GM12878 (cell line): ENCODE data around the gene GRHL1. TPM values are rescaled to one million over a fixed set of nuclear protein-coding genes. Genes with fewer than 3 reads are reported as not detected.

Experiments
- ATAC-seq: fragments of 200-7000 bp; cut with Tn5 transposase; 3 replicates; pipeline ENCODE4 v1.9.1; 2020; ENCODE audit warnings: mild to moderate bottlenecking, moderate library complexity
- BruUV-seq: library from RNA; stranded (reverse); fragments of 400-500 nt; replicated peaks from 2 replicates; lab custom pipeline; 2021; lab: Mats Ljungman, UMichigan
- CTCF ChIA-PET: fragments of 300-600 bp; sonication (Branson Sonifier 250); formaldehyde crosslinking; extraction: SDS; loops from one replicate; lab custom pipeline; 2021; ENCODE audit warnings: inconsistent platforms; lab: Yijun Ruan, JAX
- POLR2A ChIA-PET: fragments of 350-600 bp; formaldehyde crosslinking; extraction: SDS; loops from one replicate; lab custom pipeline; 2021; ENCODE audit warnings: inconsistent platforms; lab: Charles Lee
- RAD21 ChIA-PET: fragments of 300-600 bp; sonication (Branson Sonifier 250); formaldehyde crosslinking; loops from one replicate; lab custom pipeline; 2023; ENCODE audit warnings: antibody characterized with exemption; ENCODE audit not compliant: unreplicated experiment; lab: Charles Lee
- SMC1A ChIA-PET: fragments of 300-600 bp; sonication (Branson Sonifier 250); formaldehyde crosslinking; loops from one replicate; lab custom pipeline; 2023; ENCODE audit not compliant: unreplicated experiment, uncharacterized antibody; lab: Charles Lee
- DNase-seq: peaks from one replicate; pipeline ENCODE4 v3.0.0-alpha.2; 2011; ENCODE audit warnings: low read depth, low spot score
- FAIRE-seq: peaks from 3 replicates; lab custom pipeline; 2011; peaks lifted over from hg19 to GRCh38; lab: Jason Lieb, UNC
- H2AFZ ChIP-seq: 2 replicates; pipeline ENCODE4 v1.6.0; 2011; ENCODE audit warnings: low read depth, low read length, control low read depth; ENCODE audit not compliant: control insufficient read depth
- H3K27ac ChIP-seq: 2 replicates; pipeline ENCODE4 v1.5.1; 2011; ENCODE audit warnings: control low read depth; ENCODE audit not compliant: control insufficient read depth, insufficient read depth
- H3K27me3 ChIP-seq, 2 experiments: replicated peaks in 1 of 2; 2 replicates each; pipeline versions ENCODE4 v1.6.0 to v1.6.1; 2011; ENCODE audit warnings: low read length in 1 of 2; ENCODE audit not compliant: control insufficient read depth in 2 of 2, insufficient read depth in 2 of 2
- H3K36me3 ChIP-seq, 2 experiments: 2 replicates each; pipeline ENCODE4 v1.5.1; 2011; ENCODE audit warnings: low read length in 1 of 2; ENCODE audit not compliant: control insufficient read depth in 2 of 2, insufficient read depth in 2 of 2
- H3K4me1 ChIP-seq: 2 replicates; pipeline ENCODE4 v1.6.1; 2011; ENCODE audit warnings: mild to moderate bottlenecking, low read length, moderate library complexity, mixed read lengths; ENCODE audit not compliant: control insufficient read depth, insufficient read depth
- H3K4me2 ChIP-seq: 2 replicates; pipeline ENCODE4 v1.6.0; 2011; ENCODE audit warnings: control low read depth; ENCODE audit not compliant: control insufficient read depth, insufficient read depth
- H3K4me3 ChIP-seq: fragments of 200-600 bp; sonication (generic); 2 replicates; pipeline ENCODE4 v1.5.1; 2016
- H3K79me2 ChIP-seq: 2 replicates; pipeline ENCODE4 v1.6.0; 2011; ENCODE audit warnings: low read length; ENCODE audit not compliant: control insufficient read depth, insufficient read depth
- H3K9ac ChIP-seq: 2 replicates; pipeline ENCODE4 v1.8.0; 2011; ENCODE audit warnings: low read length, control low read depth, mixed read lengths; ENCODE audit not compliant: control insufficient read depth, insufficient read depth
- H3K9me3 ChIP-seq: replicated peaks from 3 replicates; pipeline ENCODE4 v1.5.1; 2011; ENCODE audit warnings: mild to moderate bottlenecking, low read length; ENCODE audit not compliant: control insufficient read depth, insufficient read depth
- H4K20me1 ChIP-seq: 2 replicates; pipeline ENCODE4 v1.6.0; 2011; ENCODE audit not compliant: control insufficient read depth, insufficient read depth
- BACH1 ChIP-seq: fragments of 450-650 bp; IDR thresholded peaks from 2 replicates; pipeline ENCODE4 v1.6.1; 2017; ENCODE audit warnings: mild to moderate bottlenecking, borderline replicate concordance
- GABPA ChIP-seq: IDR thresholded peaks from 2 replicates; pipeline ENCODE4 v1.6.1; 2014; ENCODE audit warnings: antibody characterized with exemption, low read depth, mild to moderate bottlenecking, inconsistent platforms
- GATAD2B ChIP-seq: fragments of 450-650 bp; conservative IDR thresholded peaks from 2 replicates; pipeline ENCODE4 v1.6.1; 2017; ENCODE audit warnings: low read depth, mild to moderate bottlenecking, moderate library complexity
- IRF3 ChIP-seq: fragments of 450-650 bp; IDR thresholded peaks from 2 replicates; pipeline ENCODE4 v1.6.1; 2014; ENCODE audit warnings: mild to moderate bottlenecking
- MAX ChIP-seq: IDR thresholded peaks from 2 replicates; pipeline ENCODE4 v1.6.1; 2012; ENCODE audit warnings: low read depth, low read length, improper control_type of control experiment
- MTA2 ChIP-seq: fragments of 450-650 bp; IDR thresholded peaks from 2 replicates; pipeline ENCODE4 v1.6.1; 2016; ENCODE audit warnings: low read depth, mild to moderate bottlenecking, moderate library complexity
- NR2F1 ChIP-seq: fragments of 450-650 bp; conservative IDR thresholded peaks from 2 replicates; pipeline ENCODE4 v1.6.1; 2017; ENCODE audit warnings: mild to moderate bottlenecking
- PAX5 ChIP-seq: IDR thresholded peaks from 2 replicates; pipeline ENCODE4 v1.6.1; 2011; ENCODE audit warnings: low read depth, low read length, borderline replicate concordance
- PAX8 ChIP-seq: fragments of 450-650 bp; IDR thresholded peaks from 2 replicates; pipeline ENCODE4 v1.6.1; 2017; ENCODE audit warnings: mild to moderate bottlenecking, moderate library complexity
- POLR2A ChIP-seq: IDR thresholded peaks from 2 replicates; pipeline ENCODE4 v1.6.1; 2011; ENCODE audit warnings: low read depth, mild to moderate bottlenecking, low read length
- POLR2AphosphoS5 ChIP-seq: IDR thresholded peaks from 2 replicates; pipeline ENCODE4 v1.6.1; 2011; ENCODE audit warnings: mild to moderate bottlenecking, low read length, inconsistent platforms
- RELA ChIP-seq: fragments of 450-650 bp; IDR thresholded peaks from 2 replicates; pipeline ENCODE4 v1.8.0; 2014; ENCODE audit warnings: borderline replicate concordance; ENCODE audit not compliant: partially characterized antibody
- ZSCAN29 ChIP-seq: fragments of 450-650 bp; IDR thresholded peaks from 2 replicates; pipeline ENCODE4 v1.6.1; 2017; ENCODE audit warnings: mild to moderate bottlenecking, moderate library complexity
- WGBS: methylation state at CpG from one replicate; pipeline ENCODE4 v1.1.6; 2016; ENCODE audit warnings: low lambda C conversion rate; ENCODE audit not compliant: insufficient replicate concordance, insufficient coverage; ENCODE audit errors: missing lambda C conversion rate; 5-methylcytosine and 5-hydroxymethylcytosine counted together
- in situ Hi-C: fragments of 300-500 bp; cut with MboI; formaldehyde crosslinking; loops from 9 replicates; pipeline ENCODE4 v1.14.3; 2018; ENCODE audit warnings: mixed read lengths
- intact Hi-C: fragments of 100-400 bp; cut with micrococcal nuclease; formaldehyde crosslinking; loops from one replicate; pipeline ENCODE4 v1.14.2; 2022; ENCODE audit not compliant: unreplicated experiment
- polyA plus RNA-seq, 11 experiments: library from polyadenylated mRNA; depleted of rRNA in 4 of 11; unstranded in 6 of 11; stranded (reverse) in 5 of 11; fragments of >200 nt; fragmentation: Nextera tagmentation in 4 of 11; fragmentation: Illumina TruSeq in 1 of 11; extraction: Ambion mirVana in 4 of 11; extraction: Trizol in 1 of 11; gene quantifications; 1 replicate in 1 of 11; 2 replicates in 10 of 11; pipeline versions ENCODE4 v1.2.1 to v1.2.3, GENCODE V29; 2011 to 2016; ENCODE audit warnings: inconsistent platforms in 2 of 11, missing spikeins in 2 of 11, low read depth in 1 of 11
- total RNA-seq, 4 experiments: library from RNA; depleted of rRNA in 3 of 4; stranded (reverse); fragments of >200 nt in 3 of 4; fragmentation: Illumina TruSeq in 1 of 4; extraction: Trizol in 1 of 4; gene quantifications; 2 replicates each; pipeline versions ENCODE4 v1.2.1 to v1.2.3, GENCODE V29; 2013 to 2021

Gene GRHL1
- total and polyA plus RNA-seq, 10 of the 15 experiments (the other 5 are each of a cell fraction or from before 2014, with no cell fraction given) = 0.09 to 0.81 (median 0.28) TPM; not detected in 1

GRCh38 chr2:9949992-9950520, 1.4 kb upstream of the GRHL1 start:
- intact Hi-C loops = no loop called here
- Histone ChIP-seq H3K4me3 (no peak overlapping the region), H2AFZ (no peak overlapping the region), H3K9ac (no peak overlapping the region), H3K4me2 (no peak overlapping the region), H3K27me3 (peaks cover 0 to 11% of the 10 kb centered on the region in 2 experiments; a peak in 1 of 4 replicates), H3K9me3 (no peaks in the 10 kb centered on the region), H3K36me3 (no peaks in the 10 kb centered on the region), H3K27ac (no peak overlapping the region), H4K20me1 (no peaks in the 10 kb centered on the region), H3K4me1 (no peaks in the 10 kb centered on the region), H3K79me2 (no peaks in the 10 kb centered on the region)
- TF ChIP-seq MAX (no peak), BACH1 (no peak)
- 87% methylated on average over 13 of the region's 14 CpGs for WGBS
- POLR2A ChIA-PET = interaction anchor here (0.5 kb wide), 1 partner anchor 152 kb away, joined by 3 read pairs; no protein-coding TSS in a partner anchor
- in situ Hi-C loops = no loop called here
- FAIRE-seq (no peak), ATAC-seq (no peak), DNase-seq (no peak)
- CTCF ChIA-PET = interaction anchor here (1.0 kb wide), 1 partner anchor 34 kb away, joined by 3 read pairs; no protein-coding TSS in a partner anchor
- no TSS peak for BruUV-seq
- RAD21 ChIA-PET = no interaction called here
- SMC1A ChIA-PET = no interaction called here

- no peak for FAIRE-seq
- peak overlapping the region; percentile 72 for H3K4me2 ChIP-seq
- H3K36me3 ChIP-seq = no peaks in the 10 kb centered on the region
- H3K9me3 ChIP-seq = no peaks in the 10 kb centered on the region
- no peaks in the 10 kb centered on the region for H3K4me1 ChIP-seq
- in situ Hi-C loops (no loop called here), intact Hi-C loops (no loop called here)
- no peaks in the 10 kb centered on the region for H4K20me1 ChIP-seq
- H3K27ac ChIP-seq = no peak overlapping the region
- H3K79me2 ChIP-seq = no peaks in the 10 kb centered on the region
- H3K27me3 ChIP-seq = peaks cover 0 to 11% of the 10 kb centered on the region in 2 experiments; a peak in 1 of 4 replicates
- H3K9ac ChIP-seq = no peak overlapping the region; the same call in 1 of the 2 replicates
- RAD21 ChIA-PET = no interaction called here
- H3K4me3 ChIP-seq = peak overlapping the region; percentile 74; the same call in 1 of the 2 replicates
- peak overlapping the region; percentile 71 for H2AFZ ChIP-seq
- ATAC-seq = peak; percentile 55
- no peak for DNase-seq
- SMC1A ChIA-PET = no interaction called here
- POLR2A ChIA-PET = no interaction called here
- BruUV-seq = no TSS peak
- CTCF ChIA-PET = interaction anchor here (1.0 kb wide), 1 partner anchor 34 kb away, joined by 3 read pairs; no protein-coding TSS in a partner anchor
- 10% methylated on average over 75 of the region's 76 CpGs for WGBS
- peak; percentile 40 for TF ChIP-seq RELA
- TF ChIP-seq POLR2A = no peak
- no peak for TF ChIP-seq GABPA
- TF ChIP-seq POLR2AphosphoS5 = no peak
- peak; percentile 36; the same call in 1 of the 2 replicates for TF ChIP-seq NR2F1
- TF ChIP-seq PAX5 = no peak; the same call in 1 of the 2 replicates
- no peak for TF ChIP-seq ZSCAN29
- TF ChIP-seq GATAD2B = peak; percentile 70; the same call in 1 of the 2 replicates
- no peak for TF ChIP-seq PAX8
- TF ChIP-seq IRF3 = 0 out of 2 replicates have a peak, but pooled peaks have one; percentile 31
- TF ChIP-seq MTA2 = no peak
Measured at GRCh38 chr2:9950521-9951271, 797 bp upstream of the GRHL1 start.
